Hematopoietic multipotent progenitor cell (in vitro differentiated cells): ENCODE results near the gene CIP2A. TPM values are rescaled to one million over a fixed set of nuclear protein-coding genes. Genes with fewer than 3 reads are reported as not detected.

Source experiments
- DNase-seq, 3 donors: peaks; one replicate each; pipeline ENCODE4 v3.0.0-alpha.2; 2011 to 2015; ENCODE audit warnings: low read depth in 2 of 3, low spot score in 2 of 3
- total RNA-seq: library from RNA; depleted of rRNA; stranded (reverse); fragments of >200 nt; gene quantifications from one replicate; pipeline ENCODE4 v1.2.3, GENCODE V29; 2012

Gene CIP2A
- total RNA-seq, 1 donor = 6.5 TPM

DNA sequence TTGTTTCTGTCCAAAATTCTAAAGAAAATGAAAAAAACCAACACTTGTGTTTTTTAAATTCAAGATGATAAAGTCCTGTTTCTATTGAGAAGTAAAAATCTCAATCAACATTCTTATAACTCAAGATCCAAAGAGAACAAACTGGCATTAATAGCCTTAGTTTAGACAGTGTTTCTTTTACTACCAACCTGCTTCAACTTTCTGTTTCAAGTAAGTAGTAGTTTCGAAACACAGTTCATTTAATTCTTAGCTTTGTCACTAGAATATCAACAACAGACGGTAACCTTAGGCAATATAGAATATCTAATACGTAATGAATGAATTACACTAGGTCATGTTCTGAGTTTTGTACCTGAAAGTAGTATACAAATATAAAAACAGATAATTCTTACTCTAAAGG, 23.7 kb downstream of the CIP2A start:
- DNase-seq = no peak

DNA sequence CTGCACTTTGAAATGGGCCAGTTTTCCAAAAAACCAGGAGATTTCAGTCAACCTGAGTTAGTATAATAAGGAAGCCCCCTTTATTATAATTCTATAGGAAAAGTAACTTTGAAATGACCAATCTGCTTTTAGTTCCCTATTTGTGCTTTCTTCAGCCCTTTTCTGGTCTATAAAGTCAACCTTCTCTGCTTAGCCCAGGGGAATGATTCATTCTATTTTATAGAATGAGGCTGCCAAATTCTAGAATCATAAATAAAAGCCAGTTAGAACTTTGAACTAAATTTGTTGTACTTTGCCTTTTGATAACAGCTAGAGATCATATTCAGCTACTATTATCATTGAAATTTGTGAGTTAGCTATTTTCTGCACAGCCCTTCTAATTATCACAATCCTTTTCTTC, 24.7 kb downstream of the CIP2A start:
- no peak for DNase-seq

DNA sequence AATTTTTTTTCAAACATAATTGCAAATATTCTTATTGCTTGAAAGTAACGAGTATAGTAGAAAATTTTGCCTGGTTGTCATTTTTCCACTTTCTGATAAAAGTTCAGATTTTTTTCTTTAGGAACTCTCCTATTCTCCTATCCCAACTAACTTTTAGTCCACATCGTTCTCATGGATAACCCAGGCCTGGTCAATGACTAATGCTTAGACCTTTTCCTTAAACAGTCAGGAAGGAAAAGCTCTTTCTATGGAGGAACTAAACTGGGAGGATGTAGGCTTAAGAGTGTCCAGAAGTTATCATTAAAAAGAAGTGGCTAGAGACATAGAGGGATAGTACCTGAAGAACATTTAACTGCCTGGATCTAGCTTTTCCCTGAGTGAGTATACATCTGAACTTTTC, 26.7 kb downstream of the CIP2A start:
- DNase-seq = no peak

DNA sequence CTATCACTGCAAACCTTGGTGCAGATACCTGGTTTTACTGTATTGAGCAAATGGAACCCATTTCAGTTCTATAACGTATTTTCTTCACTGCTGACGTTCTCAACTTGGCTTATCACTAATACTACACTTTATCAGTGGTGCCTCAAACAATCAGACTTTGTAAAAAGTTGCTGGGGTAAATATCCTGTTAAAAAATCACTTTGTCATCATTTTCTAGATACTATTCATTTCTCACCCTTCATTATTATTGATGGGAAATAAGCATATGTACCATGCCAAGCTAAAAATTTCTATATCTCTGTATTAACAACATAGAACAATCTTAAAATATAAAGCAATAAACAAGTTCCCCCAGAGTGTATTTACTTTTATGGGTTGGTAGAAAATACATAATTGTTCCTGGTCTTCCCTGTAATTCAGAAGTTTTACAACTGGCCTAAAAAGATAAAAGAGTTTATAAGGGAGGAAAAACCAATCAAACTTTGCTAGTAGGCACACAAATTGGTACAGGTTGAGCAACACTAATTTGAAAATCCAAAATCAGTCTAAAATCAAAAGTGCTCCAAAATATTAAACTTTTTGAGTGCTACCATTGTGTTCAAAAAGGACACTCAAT, 33.2 kb downstream of the CIP2A start:
- DNase-seq = no peak

DNA sequence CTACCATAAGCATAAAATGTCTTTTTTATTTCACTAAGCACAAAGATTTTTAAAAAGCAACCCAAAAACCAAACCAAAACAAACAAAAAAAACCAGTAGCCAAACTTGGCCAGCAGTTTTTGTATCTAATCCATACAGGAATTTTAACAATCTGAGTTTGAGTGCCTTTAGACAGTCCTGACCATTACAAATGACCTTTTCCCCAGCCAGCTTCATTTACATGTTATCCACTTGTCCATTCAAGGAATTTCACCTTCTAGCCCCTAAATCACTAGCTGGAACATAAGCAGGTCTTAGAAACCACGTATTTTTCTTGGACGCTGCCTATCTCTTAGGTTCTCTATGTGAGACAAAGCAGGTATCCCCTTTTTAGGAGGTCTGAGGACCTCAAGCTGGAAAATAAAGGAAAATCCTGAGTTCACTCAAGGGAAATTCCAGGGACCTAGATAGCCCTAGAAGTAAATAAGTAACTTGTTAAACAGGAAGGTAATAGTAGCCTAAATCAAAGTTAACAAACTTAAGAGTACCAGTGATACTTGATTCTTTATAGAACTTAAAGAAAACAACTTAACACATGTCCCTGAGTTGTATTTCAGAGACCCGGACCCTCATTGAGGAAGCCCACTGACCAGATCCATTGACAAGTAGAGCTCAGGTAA, 34.2 kb downstream of the CIP2A start:
- DNase-seq = no peak

DNA sequence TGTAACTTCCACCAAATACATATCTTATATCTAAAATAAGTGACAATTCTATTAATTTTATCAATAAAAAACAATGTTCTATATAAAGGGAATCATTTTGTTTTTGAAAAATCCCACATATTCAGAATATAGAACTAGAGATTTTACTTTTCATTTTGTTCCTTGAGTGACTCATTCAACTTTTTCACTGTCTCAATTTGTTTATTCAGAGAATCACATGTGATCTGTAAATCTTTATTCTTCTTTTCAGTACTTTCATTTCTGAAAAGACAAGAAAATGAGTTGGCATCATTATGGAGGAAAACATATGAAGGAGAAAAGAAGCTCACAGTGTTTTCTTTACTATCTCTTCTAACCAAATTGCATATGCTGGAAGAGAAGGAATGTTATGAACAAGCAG, 35.0 kb downstream of the CIP2A start:
- DNase-seq = no peak

DNA sequence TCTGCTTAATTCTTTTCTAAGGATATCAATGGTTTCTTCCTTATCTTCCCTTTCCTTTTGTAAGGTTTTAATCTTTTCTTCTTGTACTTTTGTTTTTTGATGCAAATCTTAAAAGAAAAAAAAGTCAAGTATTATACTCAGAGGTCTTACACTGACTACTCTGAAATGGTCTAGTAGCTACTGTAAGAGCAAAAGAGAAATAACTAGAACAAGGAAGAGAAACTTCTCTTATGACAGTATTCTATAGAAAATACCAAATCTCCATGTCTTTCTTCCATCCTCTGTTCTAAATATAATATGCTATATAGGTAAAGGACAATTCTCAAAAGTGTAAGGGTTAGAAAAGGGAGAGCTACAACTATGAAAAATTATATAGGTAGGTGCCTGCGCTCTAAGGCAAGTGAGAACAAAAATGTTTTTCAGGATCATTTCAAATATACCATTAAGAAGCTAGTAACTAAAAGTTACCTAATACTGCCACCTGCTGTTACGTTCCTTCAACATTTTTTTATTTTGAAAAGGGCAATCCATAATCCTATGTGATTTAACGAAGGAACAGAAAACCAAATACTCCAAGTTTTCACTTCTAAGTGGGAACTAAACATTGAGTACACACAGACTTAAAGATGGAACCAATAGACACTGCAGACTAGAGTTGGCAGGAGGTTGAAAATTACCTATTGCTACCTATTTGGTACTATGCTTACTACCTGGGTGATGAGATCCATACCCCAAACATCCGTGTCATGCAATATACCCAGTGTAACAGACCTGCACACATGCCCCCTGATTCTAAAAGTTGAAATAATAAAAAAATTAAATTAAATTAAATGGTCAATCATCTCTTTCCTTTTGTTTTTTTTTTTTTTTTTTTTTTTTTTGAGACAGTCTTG, 36.7 kb downstream of the CIP2A start:
- peak; percentile 25 to 79 (median 47) for DNase-seq

DNA sequence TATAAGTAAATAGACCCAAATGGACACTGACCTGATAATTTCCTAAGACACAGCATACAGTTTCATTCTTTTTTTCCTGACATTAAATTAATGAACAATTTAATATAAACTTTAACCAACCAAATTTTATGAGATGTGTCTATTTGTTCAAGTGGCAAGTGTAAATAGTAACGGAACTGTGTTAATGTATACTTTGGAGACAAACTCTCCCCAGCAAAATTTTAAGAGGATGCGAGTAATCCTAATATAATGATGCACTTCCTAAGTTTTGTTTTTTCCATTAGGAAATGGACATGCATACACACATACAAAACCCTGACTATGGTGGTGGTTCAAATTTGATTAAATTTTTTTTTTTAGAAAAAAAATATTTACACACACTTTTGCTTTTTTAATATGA, 40.4 kb downstream of the CIP2A start:
- no peak for DNase-seq

DNA sequence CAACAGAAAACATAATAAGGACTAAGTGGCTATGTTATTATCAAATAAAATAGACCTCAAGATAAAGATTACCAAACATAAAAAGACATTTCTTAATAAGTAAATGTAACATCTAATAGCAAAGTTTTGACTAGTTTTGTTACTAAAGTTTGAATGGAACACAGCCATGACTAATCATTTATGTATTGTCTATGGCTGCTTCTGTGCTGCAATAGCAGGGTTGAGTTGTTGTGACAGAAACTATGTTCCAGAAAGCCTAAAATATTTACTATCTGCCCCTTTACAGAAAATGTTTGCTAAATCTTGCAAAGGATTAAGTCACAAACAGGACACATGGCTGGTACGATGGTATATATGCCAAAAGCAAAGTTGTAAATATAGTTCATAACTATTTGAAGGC, 40.9 kb downstream of the CIP2A start:
- no peak for DNase-seq

DNA sequence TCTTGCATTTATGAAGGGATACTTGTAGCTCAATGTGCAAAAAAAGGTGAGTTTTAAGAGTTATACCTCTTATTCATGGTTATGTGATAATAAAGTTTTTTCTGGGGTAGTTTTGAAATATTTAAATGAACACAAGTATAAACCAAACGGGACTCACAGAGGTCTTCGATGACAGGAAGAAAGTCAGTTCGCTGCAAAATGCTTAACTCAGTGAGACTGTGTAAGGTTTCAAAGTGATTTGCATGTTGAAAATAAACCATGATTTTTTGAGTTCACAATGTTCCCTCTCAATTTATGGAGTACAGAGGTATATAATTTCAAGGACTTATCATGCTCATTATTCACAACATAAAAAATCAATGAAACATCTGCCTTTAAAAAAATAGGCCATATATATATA, 42.5 kb downstream of the CIP2A start:
- no peak for DNase-seq

DNA sequence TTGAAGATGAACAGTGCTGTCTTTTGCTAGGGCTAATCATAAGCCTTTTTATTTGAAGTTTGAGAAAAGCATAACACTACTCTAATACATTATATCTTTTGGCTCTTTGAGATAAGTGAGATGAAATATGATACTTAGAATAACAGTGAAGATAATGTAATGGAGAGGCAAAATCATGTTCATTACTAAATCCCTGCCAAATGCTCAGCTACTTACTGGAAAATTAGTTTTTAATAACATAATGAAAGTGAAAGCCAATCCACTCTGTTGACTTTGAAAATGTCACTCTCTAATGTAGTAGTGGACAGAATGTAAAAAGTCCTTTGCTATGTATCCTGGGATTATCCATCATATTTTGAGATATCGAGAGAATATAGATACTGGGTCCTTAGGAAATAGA, 43.0 kb downstream of the CIP2A start:
- no peak for DNase-seq

DNA sequence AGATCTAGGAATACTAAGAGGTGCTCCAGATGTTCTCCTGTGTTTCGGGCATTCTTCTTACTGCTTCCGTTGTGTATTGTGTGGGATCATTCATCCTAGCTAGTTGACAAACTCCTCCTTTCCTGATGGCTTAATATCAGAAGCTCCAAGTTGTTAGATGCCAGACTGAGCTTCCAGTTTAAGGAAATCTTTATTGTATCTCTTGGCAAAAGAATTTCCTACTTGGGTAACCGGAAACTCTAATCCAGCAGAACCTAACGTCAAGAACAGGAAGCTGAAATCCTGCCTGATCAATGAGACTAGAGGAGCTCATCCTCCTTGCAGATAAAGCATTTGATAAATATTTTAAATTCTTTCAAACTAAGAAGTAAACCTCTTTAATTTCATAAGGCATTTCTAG, 51.2 kb downstream of the CIP2A start:
- DNase-seq = no peak

DNA sequence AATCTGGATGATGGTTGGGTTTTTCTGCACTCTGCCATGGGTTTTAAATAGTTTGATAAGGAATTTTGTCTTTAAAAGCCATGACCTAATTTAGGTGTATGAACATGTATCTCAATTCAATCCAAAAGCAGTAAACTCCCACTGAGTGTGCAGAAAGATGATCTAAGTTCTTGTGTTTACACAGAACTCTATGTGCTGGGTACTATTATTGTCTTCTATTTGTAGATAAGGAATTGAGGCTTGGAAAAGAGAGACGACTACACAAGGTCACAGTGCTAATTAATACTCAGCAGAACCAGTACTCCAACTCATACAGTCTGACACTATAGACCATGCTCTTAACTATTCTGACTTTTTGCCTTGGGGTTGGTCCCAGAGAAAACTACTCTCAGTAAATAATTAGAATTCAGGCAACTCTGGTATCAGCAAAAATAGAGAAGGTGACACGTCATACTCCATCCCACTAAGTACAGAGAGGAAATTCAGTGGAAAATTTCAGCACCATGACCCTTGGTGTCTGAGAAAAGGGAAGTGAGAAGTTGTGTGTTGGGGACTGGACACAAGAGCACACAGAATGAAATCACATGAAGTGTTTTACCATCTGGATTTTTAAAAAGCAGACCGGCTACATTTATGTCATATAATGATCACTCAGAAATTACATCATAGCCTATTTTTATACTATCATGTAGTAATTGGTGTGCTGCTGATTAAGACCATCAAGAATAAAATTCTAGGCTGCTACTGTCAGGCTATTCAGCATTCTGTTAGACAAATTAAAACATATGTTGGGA, 60.6 kb downstream of the CIP2A start:
- peak in 1 of 3 donors; percentile 42 for DNase-seq

DNA sequence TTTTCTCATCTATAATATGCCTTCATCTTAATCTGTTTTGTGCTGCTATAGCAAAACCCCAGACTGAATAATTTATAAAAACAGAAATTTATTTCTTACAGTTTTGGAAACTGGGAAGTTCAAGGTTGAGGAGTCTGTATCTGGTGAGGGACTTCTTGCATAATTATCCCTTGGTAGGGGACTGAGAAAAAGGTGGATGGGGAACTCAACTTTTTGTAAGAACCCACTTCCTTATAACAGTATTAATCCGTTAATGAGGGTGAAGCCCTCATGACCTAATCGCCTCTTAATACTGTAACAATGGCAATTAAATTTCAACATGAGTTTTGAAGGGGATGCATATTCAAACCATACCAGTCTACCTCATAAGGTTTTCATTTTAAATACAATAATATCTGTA, 61.4 kb downstream of the CIP2A start:
- no peak for DNase-seq

DNA sequence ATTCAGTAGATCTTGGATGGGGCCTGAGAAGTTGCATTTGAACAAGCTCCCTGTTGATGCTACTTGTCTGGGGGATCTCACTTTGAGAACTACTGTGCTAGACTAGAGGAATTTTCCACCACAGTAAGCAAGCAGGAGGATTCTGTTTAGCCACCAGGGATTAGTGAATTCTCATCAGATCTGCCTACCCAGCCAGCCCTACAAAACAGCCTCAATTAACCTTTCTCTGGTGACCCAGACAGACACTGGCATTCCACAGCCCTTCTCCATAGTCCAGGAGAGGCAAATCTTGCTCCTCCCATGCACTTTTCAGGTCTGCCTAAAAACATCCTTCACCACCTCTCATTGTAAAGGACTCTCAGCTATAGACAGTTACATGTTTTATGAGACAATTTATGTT, 62.1 kb downstream of the CIP2A start:
- DNase-seq = no peak

DNA sequence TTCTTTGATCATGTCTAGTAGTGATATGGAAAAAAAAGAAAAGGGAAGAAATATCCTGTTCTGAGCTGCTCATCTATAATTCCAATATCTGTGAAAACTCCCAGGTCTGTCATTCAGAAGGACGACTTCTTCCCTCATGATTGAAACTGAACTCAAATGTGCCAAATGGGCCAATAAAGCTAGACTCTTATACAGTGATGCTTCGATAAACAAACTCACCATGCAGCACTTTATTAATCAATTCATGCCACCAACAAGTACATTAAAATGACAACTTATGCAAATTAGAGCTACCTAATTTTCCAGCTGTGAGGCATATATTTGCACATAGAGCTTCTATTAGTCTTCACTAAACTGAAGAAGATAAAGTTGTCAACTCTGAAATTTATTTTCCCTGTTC, 63.3 kb downstream of the CIP2A start:
- no peak for DNase-seq

DNA sequence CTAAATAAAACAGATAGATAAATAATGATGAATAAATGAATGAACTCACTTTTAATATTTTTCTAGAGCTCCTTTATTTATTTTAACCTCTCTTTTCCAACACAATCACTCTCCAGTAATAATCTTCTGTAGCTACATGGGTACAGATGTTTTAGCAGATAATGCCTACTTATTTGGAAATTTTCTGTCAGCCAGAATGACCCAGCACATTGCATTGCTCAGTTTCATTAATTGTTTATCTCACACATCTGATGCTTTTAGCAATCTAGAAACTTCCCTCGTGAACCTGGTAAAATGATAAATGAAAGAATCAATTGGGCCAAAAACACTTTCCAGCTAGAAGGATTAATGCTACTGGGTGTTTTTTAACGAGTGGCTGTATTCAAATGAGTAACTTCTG, 64.0 kb downstream of the CIP2A start:
- DNase-seq = peak in 2 of 3 donors; percentile 9 to 28

DNA sequence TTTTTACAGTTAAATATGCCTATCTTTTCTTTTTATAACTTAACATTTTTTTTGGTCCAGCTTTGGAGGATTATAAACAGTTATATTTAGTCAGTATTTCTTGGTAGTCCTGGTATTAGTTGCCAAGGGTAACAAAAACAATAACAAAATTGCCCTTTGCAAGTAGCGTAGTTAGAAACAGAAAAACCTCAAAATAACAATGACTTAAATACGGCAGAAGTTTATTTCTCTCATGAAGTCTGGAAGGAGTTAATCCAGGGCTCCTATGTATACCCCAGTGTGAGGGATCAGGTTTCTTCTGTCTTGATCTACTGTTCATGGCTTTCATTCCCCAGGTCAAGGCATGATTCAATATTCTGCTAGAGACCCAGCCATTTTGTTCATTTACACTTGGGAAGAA, 64.7 kb downstream of the CIP2A start:
- peak in 2 of 3 donors; percentile 31 to 74 for DNase-seq

DNA sequence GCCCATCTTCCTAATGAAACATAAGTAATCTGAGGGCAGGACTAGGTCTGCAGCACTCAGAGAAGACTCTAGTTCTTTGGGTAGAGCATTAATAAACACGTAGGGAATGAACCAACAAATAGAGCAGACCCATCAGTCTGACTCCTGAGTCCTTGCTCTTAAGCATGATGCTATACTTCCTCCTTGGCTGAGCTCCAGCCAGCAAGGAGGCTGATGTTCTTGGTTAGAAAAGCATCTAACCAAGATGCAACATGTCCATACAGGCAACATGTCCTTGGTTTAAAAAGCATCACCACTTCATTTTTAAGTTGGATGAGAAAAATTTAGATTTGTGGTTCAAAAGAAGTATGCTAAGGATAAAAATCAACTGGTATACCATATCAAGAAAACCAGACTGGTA, 70.3 kb downstream of the CIP2A start:
- peak in 1 of 3 donors; percentile 16 for DNase-seq

DNA sequence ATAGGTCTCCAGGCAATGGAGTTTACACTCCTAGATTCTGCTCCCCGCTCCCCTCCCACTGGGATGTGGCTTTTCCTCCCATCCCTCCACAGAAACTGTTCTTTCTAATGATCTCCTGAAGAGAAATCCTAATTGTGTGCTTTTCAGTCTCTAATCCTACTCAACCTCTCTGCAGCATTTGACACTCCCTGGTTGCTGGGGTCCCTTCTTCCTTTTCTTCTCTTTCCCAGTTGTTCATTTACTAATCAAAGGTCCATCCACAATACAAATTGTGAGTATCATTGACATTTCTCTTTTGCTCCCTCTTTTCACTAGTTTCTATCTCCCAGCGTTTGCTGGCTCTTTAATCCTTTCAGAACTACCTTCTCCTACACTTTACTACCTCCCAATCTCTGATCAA, 72.4 kb downstream of the CIP2A start:
- DNase-seq = no peak

DNA sequence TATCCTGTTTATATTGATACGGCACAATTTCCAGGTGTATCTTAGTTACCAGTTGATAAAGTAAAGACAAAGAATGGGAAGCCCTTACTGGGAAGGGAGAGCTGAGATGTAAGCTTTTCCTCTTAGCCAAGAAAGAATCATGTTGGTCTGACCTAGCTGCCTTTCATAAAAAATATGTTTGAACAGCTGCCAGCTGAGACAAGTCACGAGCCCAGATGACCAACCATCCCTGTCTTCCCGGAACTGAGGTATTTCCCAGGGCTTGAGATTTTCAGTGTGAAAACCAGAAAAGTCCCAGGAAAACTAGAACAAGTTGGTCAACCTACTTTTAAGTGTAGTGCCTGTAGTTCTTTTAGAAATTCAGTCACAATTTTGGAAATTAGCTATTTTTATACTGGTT, 75.3 kb downstream of the CIP2A start:
- DNase-seq = no peak
